TTC549 (cell line): ENCODE measurements around the gene SUFU.
"Not testable (repeated sequence)": the region's sequence is repeated elsewhere in the genome, so short reads cannot be mapped to it uniquely, and the experiment has no call there.

Experiments
- FAIRE-seq: peaks from 2 replicates; lab custom pipeline; 2012; peaks lifted over from hg19 to GRCh38; lab: Jason Lieb, UNC

Gene SUFU

GRCh38 chr10:102514487-102515311 is 10.9 kb downstream of the SUFU start:
- no peak for FAIRE-seq

- no peak for FAIRE-seq
Measured at GRCh38 chr10:102515724-102516123, 12.0 kb downstream of the SUFU start.

GRCh38 chr10:102517553-102517952 is 13.8 kb downstream of the SUFU start:
- no peak for FAIRE-seq

- no peak for FAIRE-seq
Measured at GRCh38 chr10:102519246-102519825, 15.6 kb downstream of the SUFU start.

GRCh38 chr10:102522874-102523249 is 19.1 kb downstream of the SUFU start:
- FAIRE-seq = no peak

- no peak for FAIRE-seq
Measured at GRCh38 chr10:102523250-102524029, 19.7 kb downstream of the SUFU start.

GRCh38 chr10:102524746-102525145 is 21.0 kb downstream of the SUFU start:
- FAIRE-seq = no peak

- FAIRE-seq = no peak
Measured at GRCh38 chr10:102527546-102527945, 23.8 kb downstream of the SUFU start.

GRCh38 chr10:102534333-102534732 is 30.6 kb downstream of the SUFU start:
- FAIRE-seq = no peak

GRCh38 chr10:102534966-102535365 is 31.2 kb downstream of the SUFU start:
- FAIRE-seq = not testable (repeated sequence)

- no peak for FAIRE-seq
Measured at GRCh38 chr10:102535481-102536147, 31.8 kb downstream of the SUFU start.

- no peak for FAIRE-seq
Measured at GRCh38 chr10:102537367-102537766, 33.6 kb downstream of the SUFU start.

- FAIRE-seq = no peak
Measured at GRCh38 chr10:102537948-102538347, 34.2 kb downstream of the SUFU start.

- no peak for FAIRE-seq
Measured at GRCh38 chr10:102538811-102539210, 35.0 kb downstream of the SUFU start.

- no peak for FAIRE-seq
Measured at GRCh38 chr10:102540023-102540422, 36.3 kb downstream of the SUFU start.

- no peak for FAIRE-seq
Measured at GRCh38 chr10:102542800-102543418, 39.1 kb downstream of the SUFU start.

GRCh38 chr10:102545265-102545871 is 41.6 kb downstream of the SUFU start:
- no peak for FAIRE-seq

GRCh38 chr10:102545997-102546396 is 42.2 kb downstream of the SUFU start:
- no peak for FAIRE-seq

- FAIRE-seq = no peak
Measured at GRCh38 chr10:102546606-102547320, 43.0 kb downstream of the SUFU start.

- FAIRE-seq = no peak
Measured at GRCh38 chr10:102549549-102549948, 45.8 kb downstream of the SUFU start.

- FAIRE-seq = no peak
Measured at GRCh38 chr10:102550636-102551210, 47.0 kb downstream of the SUFU start.
